GM12864 (cell line): Measurements from ENCODE around the gene EOGT.

ENCODE experiments used
- DNase-seq: peaks from one replicate; pipeline ENCODE4 v3.0.0-alpha.2; 2011; ENCODE audit warnings: low read depth
- H3K4me3 ChIP-seq: 2 replicates; pipeline ENCODE4 v1.5.1; 2011; ENCODE audit warnings: mild to moderate bottlenecking, low read depth, low read length, control low read depth
- CTCF ChIP-seq: IDR thresholded peaks from 2 replicates; pipeline ENCODE4 v1.5.1; 2011; ENCODE audit warnings: low read depth, mild to moderate bottlenecking, moderate library complexity, low read length, control low read depth, inconsistent platforms; ENCODE audit errors: missing control alignments

The EOGT gene

DNA sequence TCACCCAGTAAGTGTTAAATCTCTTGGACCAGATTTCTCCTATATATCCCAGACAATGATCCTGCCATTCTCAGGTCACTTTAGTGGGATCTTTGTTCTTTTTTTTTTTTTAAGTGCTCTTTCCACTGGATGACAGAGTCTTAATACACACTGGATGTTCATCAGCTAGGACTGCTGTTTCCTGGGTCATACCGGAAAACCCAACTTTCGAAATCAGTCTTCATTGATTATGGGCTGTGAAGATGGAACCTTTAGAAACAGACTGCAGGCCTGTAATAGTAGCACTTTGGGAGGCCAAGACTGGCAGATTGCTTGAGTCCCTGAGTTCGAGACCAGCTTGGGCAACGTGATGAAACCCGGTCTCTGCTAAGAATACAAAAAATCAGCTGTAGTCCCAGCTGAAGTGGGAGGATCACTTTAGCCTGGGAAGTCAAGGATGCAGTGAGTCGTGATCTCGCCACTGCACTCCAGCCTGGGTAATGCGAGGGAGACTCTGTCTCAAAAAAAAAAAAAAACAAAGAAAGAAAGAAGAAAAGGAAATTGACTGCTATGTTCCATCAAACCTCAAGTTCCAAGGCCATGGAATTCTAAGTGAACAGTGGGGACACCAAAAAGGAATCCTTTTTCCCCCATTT is 2.3 kb downstream of the EOGT start:
- no peak overlapping the region for H3K4me3 ChIP-seq
- no peak for TF ChIP-seq CTCF

GRCh38 chr3:69009559-69010410 is 3.7 kb downstream of the EOGT start:
- H3K4me3 ChIP-seq = no peak overlapping the region
- no peak for TF ChIP-seq CTCF
- DNase-seq = no peak

More for the DNA sequence above, 2.3 kb downstream of the EOGT start:
- no peak for DNase-seq

GRCh38 chr3:69008980-69009379 is 4.5 kb downstream of the EOGT start:
- no peak overlapping the region for H3K4me3 ChIP-seq
- no peak for TF ChIP-seq CTCF
- DNase-seq = no peak

GRCh38 chr3:69005791-69006482 is 7.5 kb downstream of the EOGT start:
- H3K4me3 ChIP-seq = no peak overlapping the region
- DNase-seq = no peak
- no peak for TF ChIP-seq CTCF

DNA sequence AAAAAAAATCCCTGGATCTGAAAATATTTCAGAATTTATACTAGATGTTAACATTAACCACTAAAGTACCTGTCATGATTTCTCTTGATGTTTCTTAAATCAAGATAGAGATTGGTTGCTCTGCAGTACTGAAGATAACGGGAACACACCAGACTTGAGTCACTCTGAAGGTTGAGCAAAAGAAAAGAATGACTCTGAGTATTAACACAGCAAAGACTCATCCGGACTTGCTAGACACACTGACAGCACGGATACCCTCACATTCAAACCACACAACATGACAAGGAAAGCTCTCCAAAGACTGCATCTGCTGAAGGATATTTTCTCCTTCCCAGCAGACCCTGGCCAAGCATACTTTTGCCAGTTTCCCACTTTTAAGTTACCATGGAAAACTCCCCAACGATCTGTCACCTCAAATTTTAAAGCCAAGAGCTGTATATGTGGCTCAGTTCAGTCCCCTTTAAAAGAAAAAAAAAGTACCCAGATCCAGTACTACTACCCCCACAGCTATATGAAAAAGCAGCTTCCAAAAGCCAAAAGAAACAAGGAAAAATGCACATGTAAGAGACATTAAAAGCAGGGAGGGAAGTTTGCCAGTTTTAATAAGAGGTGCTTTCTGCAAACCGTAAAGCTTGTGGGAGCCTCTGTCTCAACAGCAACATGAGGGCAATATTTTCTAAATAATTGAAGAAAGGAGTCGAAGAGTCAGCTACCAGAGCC is 8.3 kb downstream of the EOGT start:
- TF ChIP-seq CTCF = no peak
- no peak overlapping the region for H3K4me3 ChIP-seq
- no peak for DNase-seq

- DNase-seq = no peak
- no peak for TF ChIP-seq CTCF
- H3K4me3 ChIP-seq = no peak overlapping the region
Observed at GRCh38 chr3:69004138-69004537, 9.3 kb downstream of the EOGT start.
